Ishikawa (cell line): ENCODE data around the gene LCLAT1.

Source experiments
- CEBPB ChIP-seq: IDR thresholded peaks from 2 replicates; pipeline ENCODE4 v1.6.1; 2012
- EGR1 ChIP-seq: IDR thresholded peaks from 2 replicates; pipeline ENCODE4 v1.6.1; 2012
- EP300 ChIP-seq: IDR thresholded peaks from 2 replicates; pipeline ENCODE4 v1.6.1; 2012; ENCODE audit warnings: borderline replicate concordance
- MAX ChIP-seq: IDR thresholded peaks from 2 replicates; pipeline ENCODE4 v1.6.1; 2012
- NFIC ChIP-seq: IDR thresholded peaks from 2 replicates; pipeline ENCODE4 v1.6.1; 2012
- RAD21 ChIP-seq: IDR thresholded peaks from 2 replicates; pipeline ENCODE4 v1.6.1; 2012; ENCODE audit warnings: low read depth
- REST ChIP-seq: IDR thresholded peaks from 2 replicates; pipeline ENCODE4 v1.6.1; 2012; ENCODE audit warnings: low read depth, mild to moderate bottlenecking
- USF1 ChIP-seq: IDR thresholded peaks from 2 replicates; pipeline ENCODE4 v1.6.1; 2012

- TF ChIP-seq EGR1 (no peak), RAD21 (no peak), EP300 (no peak), CEBPB (no peak), NFIC (no peak), USF1 (no peak), MAX (no peak), REST (no peak)
Observed at GRCh38 chr2:30475542-30475941, 28.5 kb downstream of the LCLAT1 start.
